Iris pigment epithelial cell (primary cell): ENCODE data around the gene CPPED1.
"Not testable (repeated sequence)": the region's sequence is repeated elsewhere in the genome, so short reads cannot be mapped to it uniquely, and the experiment has no call there.

Source experiments
- DNase-seq: peaks from one replicate; pipeline ENCODE4 v3.0.0-alpha.2; 2011; ENCODE audit warnings: low read depth

Gene CPPED1

GRCh38 chr16:12801511-12802042 lies 2.1 kb downstream of the CPPED1 start:
- peak; percentile 97 for DNase-seq

- DNase-seq: peak; percentile 18
These were observed 2.9 kb downstream of the CPPED1 start for GRCh38 chr16:12800817-12801216.

- DNase-seq: not testable (repeated sequence)
These were observed 3.7 kb downstream of the CPPED1 start for GRCh38 chr16:12799996-12800395.

- peak; percentile 40 for DNase-seq
These were observed 4.8 kb downstream of the CPPED1 start for GRCh38 chr16:12798846-12799245.

GRCh38 chr16:12798171-12798570 lies 5.5 kb downstream of the CPPED1 start:
- DNase-seq: no peak

GRCh38 chr16:12796498-12796897 lies 7.2 kb downstream of the CPPED1 start:
- DNase-seq: peak; percentile 48

GRCh38 chr16:12794486-12795387 lies 8.9 kb downstream of the CPPED1 start:
- no peak for DNase-seq

- no peak for DNase-seq
These were observed 9.8 kb downstream of the CPPED1 start for GRCh38 chr16:12793865-12794240.

GRCh38 chr16:12793120-12793864 lies 10.4 kb downstream of the CPPED1 start:
- no peak for DNase-seq

GRCh38 chr16:12792528-12792927 lies 11.2 kb downstream of the CPPED1 start:
- DNase-seq: not testable (repeated sequence)

- no peak for DNase-seq
These were observed 12.3 kb downstream of the CPPED1 start for GRCh38 chr16:12791340-12791739.

- no peak for DNase-seq
These were observed 14.9 kb downstream of the CPPED1 start for GRCh38 chr16:12788758-12789157.

- no peak for DNase-seq
These were observed 17.6 kb downstream of the CPPED1 start for GRCh38 chr16:12786081-12786480.

GRCh38 chr16:12784076-12784475 lies 19.6 kb downstream of the CPPED1 start:
- DNase-seq: peak; percentile 45

GRCh38 chr16:12781777-12782176 lies 21.9 kb downstream of the CPPED1 start:
- DNase-seq: no peak

GRCh38 chr16:12780467-12780866 lies 23.2 kb downstream of the CPPED1 start:
- no peak for DNase-seq

- DNase-seq: no peak
These were observed 25.0 kb downstream of the CPPED1 start for GRCh38 chr16:12778726-12779125.

GRCh38 chr16:12775656-12776236 lies 27.9 kb downstream of the CPPED1 start:
- DNase-seq: no peak

- DNase-seq: no peak
These were observed 30.5 kb downstream of the CPPED1 start for GRCh38 chr16:12773221-12773620.

GRCh38 chr16:12771341-12771798 lies 32.3 kb downstream of the CPPED1 start:
- peak; percentile 55 for DNase-seq

GRCh38 chr16:12769525-12769924 lies 34.2 kb downstream of the CPPED1 start:
- peak; percentile 18 for DNase-seq

- peak; percentile 88 for DNase-seq
These were observed 35.8 kb downstream of the CPPED1 start for GRCh38 chr16:12767897-12768296.
